B cell (primary cell): ENCODE measurements around the gene ADAMTSL4. TPM values are rescaled to one million over a fixed set of nuclear protein-coding genes. Genes with fewer than 3 reads are reported as not detected.
A peak's percentile ranks its signal among the peaks of the same experiment; 100 is the strongest.

Experiments used
- ATAC-seq: fragments of 200-7000 bp; cut with Tn5 transposase; one replicate; pipeline ENCODE4 v1.10.0; 2021; ENCODE audit warnings: low read depth, mild to moderate bottlenecking, moderate number of reproducible peaks, moderate library complexity
- CTCF ChIA-PET: fragments of 350-600 bp; sonication (Branson Sonifier 250); formaldehyde crosslinking; loops from one replicate; lab custom pipeline; 2021; ENCODE audit warnings: antibody characterized with exemption, inconsistent platforms; lab: Charles Lee
- POLR2A ChIA-PET: fragments of 350-600 bp; sonication (Branson Sonifier 250); formaldehyde crosslinking; loops from one replicate; lab custom pipeline; 2021; ENCODE audit warnings: antibody characterized with exemption; lab: Charles Lee
- DNase-seq: peaks from one replicate; pipeline ENCODE4 v3.0.0; 2013
- H2AFZ ChIP-seq: 2 replicates; pipeline ENCODE4 v1.6.1; 2012; ENCODE audit warnings: mild to moderate bottlenecking, low read depth, low read length; ENCODE audit not compliant: insufficient read depth, poor library complexity, severe bottlenecking
- H3K27ac ChIP-seq, 2 donors: 1 replicate in 1 of 2; 2 replicates in 1 of 2; pipeline ENCODE4 v1.5.1; 2012 to 2013; ENCODE audit warnings: low read length in 2 of 2, mild to moderate bottlenecking in 2 of 2, moderate library complexity in 1 of 2
- H3K27me3 ChIP-seq, 4 experiments: fragments of 200-600 bp in 1 of 4; sonication (generic) in 1 of 4; replicated peaks in 1 of 4; 1 replicate in 2 of 4; 2 replicates in 2 of 4; pipeline versions ENCODE4 v1.6.1 to v1.7.0; 2013 to 2016; ENCODE audit warnings: low read length in 3 of 4, mild to moderate bottlenecking in 2 of 4, mixed read lengths in 1 of 4, moderate library complexity in 1 of 4; ENCODE audit not compliant: insufficient read depth in 4 of 4, control insufficient read depth in 3 of 4; ENCODE audit errors: control extremely low read depth in 1 of 4
- H3K36me3 ChIP-seq, 2 experiments: replicated peaks in 1 of 2; 1 replicate in 1 of 2; 2 replicates in 1 of 2; pipeline versions ENCODE4 v1.6.1 to v1.7.1; 2013; ENCODE audit warnings: low read length in 1 of 2; ENCODE audit not compliant: insufficient read depth in 2 of 2, control insufficient read depth in 1 of 2; ENCODE audit errors: control extremely low read depth in 1 of 2, extremely low read depth in 1 of 2
- H3K4me1 ChIP-seq, 2 donors: fragments of 200-600 bp in 1 of 2; sonication (generic) in 1 of 2; 1 replicate in 1 of 2; 2 replicates in 1 of 2; pipeline versions ENCODE4 v1.5.1 to v1.6.1; 2013 to 2017; ENCODE audit warnings: low read length in 2 of 2; ENCODE audit not compliant: control insufficient read depth in 2 of 2, insufficient read depth in 2 of 2
- H3K4me2 ChIP-seq: replicated peaks from 2 replicates; pipeline ENCODE3; 2012; ENCODE audit warnings: mild to moderate bottlenecking, low read depth, low read length; ENCODE audit not compliant: poor library complexity, severe bottlenecking
- H3K4me3 ChIP-seq, 5 experiments: fragments of 200-600 bp in 1 of 5; sonication (generic) in 1 of 5; 1 replicate in 3 of 5; 2 replicates in 2 of 5; pipeline versions ENCODE4 v1.5.1 to v1.7.0; 2011 to 2016; ENCODE audit warnings: low read length in 4 of 5, mild to moderate bottlenecking in 4 of 5, low read depth in 2 of 5, control low read depth in 1 of 5, moderate library complexity in 1 of 5; ENCODE audit not compliant: insufficient read depth in 1 of 5; ENCODE audit errors: control extremely low read depth in 1 of 5, extremely low read depth in 1 of 5
- H3K79me2 ChIP-seq: fragments of 200-600 bp; sonication (generic); one replicate; pipeline ENCODE4 v1.6.0; 2016; ENCODE audit warnings: low read length; ENCODE audit not compliant: control insufficient read depth, insufficient read depth
- H3K9ac ChIP-seq: fragments of 200-600 bp; sonication (generic); 2 replicates; pipeline ENCODE4 v1.6.1; 2017; ENCODE audit warnings: mild to moderate bottlenecking, low read length, moderate library complexity
- H3K9me3 ChIP-seq, 3 donors: one replicate each; pipeline versions ENCODE4 v1.6.1 to v1.7.1; 2013; ENCODE audit warnings: low read length in 2 of 3; ENCODE audit not compliant: control insufficient read depth in 2 of 3, insufficient read depth in 1 of 3; ENCODE audit errors: control extremely low read depth in 1 of 3
- H4K20me1 ChIP-seq: 2 replicates; pipeline ENCODE4 v1.6.0; 2012; ENCODE audit warnings: mild to moderate bottlenecking, low read length; ENCODE audit not compliant: insufficient read depth, control insufficient read depth, poor library complexity, severe bottlenecking
- H3K27ac Mint-ChIP-seq: one replicate; pipeline ENCODE4 v1.8.0; 2021; ENCODE audit warnings: mixed read lengths
- H3K27me3 Mint-ChIP-seq: one replicate; pipeline ENCODE4 v1.8.0; 2021; ENCODE audit warnings: mixed read lengths
- H3K4me1 Mint-ChIP-seq: one replicate; pipeline ENCODE4 v1.8.0; 2021; ENCODE audit warnings: mixed read lengths
- H3K4me3 Mint-ChIP-seq: one replicate; pipeline ENCODE4 v1.8.0; 2021; ENCODE audit warnings: mixed read lengths
- H3K9me3 Mint-ChIP-seq: one replicate; pipeline ENCODE4 v1.8.0; 2022; ENCODE audit warnings: mixed read lengths; ENCODE audit not compliant: insufficient read depth
- EZH2 ChIP-seq: IDR thresholded peaks from 2 replicates; pipeline ENCODE4 v1.6.1; 2012; ENCODE audit warnings: borderline replicate concordance, low read depth, mild to moderate bottlenecking, moderate library complexity, low read length; ENCODE audit not compliant: insufficient read depth, poor library complexity, severe bottlenecking
- WGBS: methylation state at CpG from one replicate; pipeline ENCODE4 v1.1.5; 2013; ENCODE audit warnings: missing lambda C conversion rate; ENCODE audit not compliant: insufficient coverage; 5-methylcytosine and 5-hydroxymethylcytosine counted together
- intact Hi-C: fragments of 100-400 bp; cut with micrococcal nuclease; formaldehyde crosslinking; loops from one replicate; pipeline ENCODE4 v1.10.0; 2022
- polyA plus RNA-seq: library from polyadenylated mRNA; depleted of rRNA; stranded (reverse); fragments of >200 nt; gene quantifications from 2 replicates; pipeline ENCODE4 v1.2.3, GENCODE V29; 2012
- total RNA-seq, 2 donors: library from RNA; stranded (reverse); fragments of 120-200 nt in 1 of 2; gene quantifications; 1 replicate in 1 of 2; 2 replicates in 1 of 2; pipeline versions ENCODE4 v1.2.3 to v1.2.4, GENCODE V29; 2013 to 2022
- TF ChIP-seq, protein P1 (sequence below): fragments of 200-600 bp; IDR thresholded peaks from one replicate; pipeline ENCODE4 v1.8.0; 2022; ENCODE audit warnings: antibody characterized with exemption, mild to moderate bottlenecking

The ADAMTSL4 gene
- total and polyA plus RNA-seq, 2 donors (not counting 1 experiment from before 2014, with no cell fraction given) = 0.70 TPM; not detected in 1

DNA sequence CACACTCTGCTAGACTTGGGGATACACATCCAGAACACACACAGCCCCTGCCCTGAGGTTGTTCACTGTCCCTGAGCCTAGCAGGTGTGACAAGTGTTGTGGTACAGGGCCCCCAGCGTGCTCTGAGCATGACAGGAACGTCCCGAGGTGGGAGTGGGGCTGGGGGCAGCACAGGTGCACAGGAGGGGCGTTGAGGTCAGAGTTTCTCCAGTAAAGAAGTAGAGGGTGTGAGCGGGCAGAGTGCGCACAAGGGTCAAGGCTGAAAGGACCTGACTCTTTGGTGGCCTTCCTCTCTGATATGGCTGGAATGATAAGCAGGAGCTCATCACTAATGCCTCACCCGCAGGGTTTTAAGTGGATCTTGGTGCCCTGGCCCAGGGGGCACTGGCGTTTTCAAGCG lies 34.9 kb upstream of the ADAMTSL4 start:
- no peaks in the 10 kb centered on the region for H3K9me3 Mint-ChIP-seq
- Histone ChIP-seq H3K79me2 (peaks cover 3% of the 10 kb centered on the region), H3K4me1 (peaks cover 22 to 26% of the 10 kb centered on the region in 2 donors), H2AFZ (no peak overlapping the region), H3K4me3 (no peak overlapping the region), H3K27ac (no peak overlapping the region), H3K9ac (no peak overlapping the region), H3K27me3 (no peaks in the 10 kb centered on the region), H3K4me2 (no peak overlapping the region), H4K20me1 (no peaks in the 10 kb centered on the region), H3K9me3 (no peaks in the 10 kb centered on the region), H3K36me3 (no peaks in the 10 kb centered on the region)
- no peaks in the 10 kb centered on the region for H3K27me3 Mint-ChIP-seq
- 91% methylated on average over 9 of the region's 9 CpGs for WGBS
- no peak for ATAC-seq
- ChIA-PET POLR2A (interaction anchor here (0.6 kb wide), 1 partner anchor 219 kb away, joined by 8 read pairs; no protein-coding TSS in a partner anchor), CTCF (interaction anchor here (3.3 kb wide), 1 partner anchor 49 kb away, joined by 11 read pairs; no protein-coding TSS in a partner anchor)
- intact Hi-C loops = no loop called here
- peak overlapping the region; percentile 90 for H3K4me3 Mint-ChIP-seq
- H3K27ac Mint-ChIP-seq = peak overlapping the region; percentile 61
- TF ChIP-seq EZH2 = no peak
- TF ChIP-seq, protein P1, sequence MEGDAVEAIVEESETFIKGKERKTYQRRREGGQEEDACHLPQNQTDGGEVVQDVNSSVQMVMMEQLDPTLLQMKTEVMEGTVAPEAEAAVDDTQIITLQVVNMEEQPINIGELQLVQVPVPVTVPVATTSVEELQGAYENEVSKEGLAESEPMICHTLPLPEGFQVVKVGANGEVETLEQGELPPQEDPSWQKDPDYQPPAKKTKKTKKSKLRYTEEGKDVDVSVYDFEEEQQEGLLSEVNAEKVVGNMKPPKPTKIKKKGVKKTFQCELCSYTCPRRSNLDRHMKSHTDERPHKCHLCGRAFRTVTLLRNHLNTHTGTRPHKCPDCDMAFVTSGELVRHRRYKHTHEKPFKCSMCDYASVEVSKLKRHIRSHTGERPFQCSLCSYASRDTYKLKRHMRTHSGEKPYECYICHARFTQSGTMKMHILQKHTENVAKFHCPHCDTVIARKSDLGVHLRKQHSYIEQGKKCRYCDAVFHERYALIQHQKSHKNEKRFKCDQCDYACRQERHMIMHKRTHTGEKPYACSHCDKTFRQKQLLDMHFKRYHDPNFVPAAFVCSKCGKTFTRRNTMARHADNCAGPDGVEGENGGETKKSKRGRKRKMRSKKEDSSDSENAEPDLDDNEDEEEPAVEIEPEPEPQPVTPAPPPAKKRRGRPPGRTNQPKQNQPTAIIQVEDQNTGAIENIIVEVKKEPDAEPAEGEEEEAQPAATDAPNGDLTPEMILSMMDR = no peak
- no peak for DNase-seq
- peaks cover 25% of the 10 kb centered on the region for H3K4me1 Mint-ChIP-seq

DNA sequence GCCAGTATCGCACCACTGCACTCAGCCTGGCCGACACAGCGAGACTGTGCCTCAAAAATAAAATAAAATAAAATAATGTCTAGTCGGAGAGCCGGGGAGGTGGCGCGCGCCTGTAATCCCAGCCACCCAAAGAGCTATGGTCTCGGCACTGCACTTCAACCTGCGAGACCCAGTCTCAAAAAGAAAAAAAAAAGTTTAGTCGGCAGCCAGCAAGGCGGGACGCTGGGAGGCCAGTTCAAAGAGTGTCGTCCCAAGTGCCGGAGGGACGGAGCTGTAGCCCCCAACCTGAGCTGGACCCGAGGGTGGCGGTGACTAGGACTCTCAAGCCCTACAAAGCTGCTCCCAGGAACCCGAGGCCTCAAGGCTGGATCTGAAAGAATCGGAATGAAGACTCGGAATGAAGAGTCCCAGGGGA lies 34.3 kb upstream of the ADAMTSL4 start:
- ATAC-seq (no peak), DNase-seq (no peak)
- Mint-ChIP-seq H3K4me3 (peak overlapping the region; percentile 90), H3K9me3 (no peaks in the 10 kb centered on the region), H3K27ac (peak overlapping the region; percentile 83), H3K27me3 (no peaks in the 10 kb centered on the region), H3K4me1 (peaks cover 25% of the 10 kb centered on the region)
- WGBS = 28% methylated on average over 18 of the region's 21 CpGs
- H3K9ac ChIP-seq = peak overlapping the region; percentile 76
- H3K79me2 ChIP-seq = peaks cover 3% of the 10 kb centered on the region
- no peaks in the 10 kb centered on the region for H3K36me3 ChIP-seq
- peak overlapping the region; percentile 98 for H2AFZ ChIP-seq
- H4K20me1 ChIP-seq = no peaks in the 10 kb centered on the region
- CTCF ChIA-PET = interaction anchor here (0.9 to 3.3 kb wide), 4 partner anchors 45 to 259 kb away, joined by 3 to 11 read pairs (median 4); no protein-coding TSS in a partner anchor
- intact Hi-C loops = loop anchor here (1.0 to 5.0 kb wide), 5 partner anchors 28 to 182 kb away; partner anchors contain the start of genes ENSA, GOLPH3L and TARS2
- peak overlapping the region; percentile 50 to 86 (median 80) for H3K4me3 ChIP-seq
- no peaks in the 10 kb centered on the region for H3K27me3 ChIP-seq
- H3K9me3 ChIP-seq = no peaks in the 10 kb centered on the region
- peak overlapping the region; percentile 95 for H3K4me2 ChIP-seq
- POLR2A ChIA-PET = interaction anchor here (0.6 to 2.4 kb wide), 5 partner anchors 28 to 281 kb away, joined by 3 to 24 read pairs (median 5); partner anchors contain the start of genes ENSA, RPRD2 and TARS2
- TF ChIP-seq, protein P1 = no peak
- TF ChIP-seq EZH2 = no peak
- peak overlapping the region; percentile 16 to 78 for H3K27ac ChIP-seq
- H3K4me1 ChIP-seq = peaks cover 22 to 26% of the 10 kb centered on the region in 2 donors
